Kidney epithelial cell (primary cell): Measurements from ENCODE around the gene OR51T1. TPM values are rescaled to one million over a fixed set of nuclear protein-coding genes. Genes with fewer than 3 reads are reported as not detected.

Experiments
- DNase-seq: peaks from one replicate; pipeline ENCODE4 v3.0.0-alpha.2; 2010; ENCODE audit warnings: low read depth
- H3K27me3 ChIP-seq: 2 replicates; pipeline ENCODE4 v1.6.0; 2011; ENCODE audit warnings: low read length; ENCODE audit not compliant: control insufficient read depth, insufficient read depth
- H3K36me3 ChIP-seq: 2 replicates; pipeline ENCODE4 v1.5.1; 2011; ENCODE audit warnings: low read length; ENCODE audit not compliant: control insufficient read depth, insufficient read depth
- H3K4me3 ChIP-seq: 2 replicates; pipeline ENCODE4 v1.5.1; 2011; ENCODE audit warnings: low read depth, mild to moderate bottlenecking, control low read depth, low read length
- CTCF ChIP-seq: IDR thresholded peaks from 2 replicates; pipeline ENCODE4 v1.5.1; 2011; ENCODE audit warnings: mild to moderate bottlenecking, moderate library complexity, low read length, control low read depth, inconsistent platforms; ENCODE audit not compliant: insufficient read depth, poor library complexity, severe bottlenecking
- total RNA-seq: library from RNA; depleted of rRNA; stranded (reverse); fragments of >200 nt; gene quantifications from 2 replicates; pipeline ENCODE4 v1.2.3, GENCODE V29; 2015

The OR51T1 gene
- total RNA-seq, 1 donor from 2014 or later = not detected

DNA sequence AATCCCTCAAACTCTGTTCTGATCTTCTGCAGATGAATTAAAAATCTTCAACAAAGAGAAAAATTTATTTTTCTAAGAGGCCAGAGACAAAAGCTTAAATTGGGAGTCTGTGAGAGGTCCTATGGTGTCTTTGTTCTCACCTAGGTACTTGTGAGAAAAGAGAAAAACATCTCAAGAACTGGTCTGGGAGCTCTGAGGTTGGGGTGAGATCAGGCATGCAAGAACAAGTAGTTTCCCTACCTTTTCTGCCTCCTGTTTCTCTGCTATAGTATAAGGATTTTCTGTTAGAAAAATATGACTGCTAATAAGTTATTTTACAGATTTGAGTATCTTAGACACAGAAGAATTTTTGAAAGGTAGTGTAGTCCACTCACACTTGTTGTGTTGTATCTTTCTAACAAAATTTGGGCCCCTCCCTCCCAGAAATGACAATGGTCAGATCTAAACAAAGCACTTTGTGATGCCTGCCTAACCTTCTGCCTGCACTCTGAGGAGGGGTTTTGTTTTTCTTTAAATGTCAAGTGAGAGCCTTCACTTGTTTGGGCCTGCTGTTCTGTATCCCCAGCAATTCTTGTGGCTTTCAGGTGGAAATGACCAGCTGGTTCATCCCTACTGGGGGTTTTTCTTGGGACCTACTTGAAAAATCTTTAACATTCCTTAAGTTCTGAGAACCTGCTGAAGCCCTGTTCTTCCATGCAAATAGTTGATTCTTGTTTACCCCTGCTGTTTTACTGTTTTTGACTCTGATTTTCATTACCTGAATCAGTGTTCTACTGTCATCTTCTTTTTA, 19.1 kb upstream of the OR51T1 start:
- Histone ChIP-seq H3K36me3 (no peaks in the 10 kb centered on the region), H3K4me3 (no peak overlapping the region), H3K27me3 (no peaks in the 10 kb centered on the region)
- TF ChIP-seq CTCF = no peak
- DNase-seq = no peak

- Histone ChIP-seq H3K4me3 (no peak overlapping the region), H3K36me3 (no peaks in the 10 kb centered on the region), H3K27me3 (no peaks in the 10 kb centered on the region)
- no peak for TF ChIP-seq CTCF
- no peak for DNase-seq
These were observed 17.8 kb upstream of the OR51T1 start for GRCh38 chr11:4863876-4864275.

DNA sequence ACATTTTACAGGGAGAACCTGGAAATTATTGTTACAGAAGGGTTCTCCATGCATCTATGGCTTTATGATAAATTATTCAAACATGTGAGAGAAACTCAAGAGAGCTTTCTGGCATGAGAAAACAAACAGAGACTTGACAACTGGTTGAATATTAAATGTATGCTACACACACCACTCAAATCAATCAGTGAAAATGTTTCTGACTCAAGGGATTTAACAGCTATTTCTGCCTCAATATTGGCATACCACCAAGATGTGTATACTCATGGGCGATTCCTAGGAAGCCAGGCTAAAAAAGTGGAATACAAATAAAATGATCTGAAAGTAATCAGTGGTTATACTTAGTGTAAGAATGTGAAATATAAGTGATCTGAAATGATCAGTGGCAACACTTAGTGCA, 15.8 kb upstream of the OR51T1 start:
- TF ChIP-seq CTCF = no peak
- Histone ChIP-seq H3K4me3 (no peak overlapping the region), H3K27me3 (no peaks in the 10 kb centered on the region), H3K36me3 (no peaks in the 10 kb centered on the region)
- DNase-seq = no peak

DNA sequence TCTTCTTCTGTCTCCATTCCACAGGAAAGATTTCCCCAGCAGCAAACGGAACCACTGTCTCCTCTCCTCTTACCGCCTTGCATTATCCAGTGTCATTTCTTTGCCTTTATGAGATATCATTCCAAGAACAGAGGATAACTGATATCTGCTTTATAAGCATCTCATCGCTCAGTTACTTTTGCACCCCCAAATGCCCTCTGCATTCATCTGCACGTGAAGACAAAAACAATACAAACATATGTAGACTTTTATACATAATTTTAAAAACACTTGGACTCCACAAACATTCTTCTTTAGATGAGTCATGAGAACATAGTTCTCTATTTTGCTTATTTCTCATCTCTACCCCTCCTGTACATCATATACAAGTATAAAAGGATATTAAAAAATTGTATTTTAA, 512 bp upstream of the OR51T1 start:
- no peak overlapping the region for H3K4me3 ChIP-seq
- H3K36me3 ChIP-seq = no peaks in the 10 kb centered on the region
- TF ChIP-seq CTCF = no peak
- no peaks in the 10 kb centered on the region for H3K27me3 ChIP-seq
- no peak for DNase-seq

DNA sequence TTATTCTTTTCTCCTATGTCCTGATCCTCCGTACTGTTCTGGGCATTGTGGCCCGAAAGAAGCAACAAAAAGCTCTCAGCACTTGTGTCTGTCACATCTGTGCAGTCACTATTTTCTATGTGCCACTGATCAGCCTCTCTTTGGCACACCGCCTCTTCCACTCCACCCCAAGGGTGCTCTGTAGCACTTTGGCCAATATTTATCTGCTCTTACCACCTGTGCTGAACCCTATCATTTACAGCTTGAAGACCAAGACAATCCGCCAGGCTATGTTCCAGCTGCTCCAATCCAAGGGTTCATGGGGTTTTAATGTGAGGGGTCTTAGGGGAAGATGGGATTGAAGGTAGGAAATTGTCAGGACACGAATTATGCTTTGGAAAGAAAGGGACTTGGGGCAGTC, 843 bp downstream of the OR51T1 start:
- DNase-seq = no peak
- Histone ChIP-seq H3K4me3 (no peak overlapping the region), H3K36me3 (no peaks in the 10 kb centered on the region), H3K27me3 (no peaks in the 10 kb centered on the region)
- no peak for TF ChIP-seq CTCF

DNA sequence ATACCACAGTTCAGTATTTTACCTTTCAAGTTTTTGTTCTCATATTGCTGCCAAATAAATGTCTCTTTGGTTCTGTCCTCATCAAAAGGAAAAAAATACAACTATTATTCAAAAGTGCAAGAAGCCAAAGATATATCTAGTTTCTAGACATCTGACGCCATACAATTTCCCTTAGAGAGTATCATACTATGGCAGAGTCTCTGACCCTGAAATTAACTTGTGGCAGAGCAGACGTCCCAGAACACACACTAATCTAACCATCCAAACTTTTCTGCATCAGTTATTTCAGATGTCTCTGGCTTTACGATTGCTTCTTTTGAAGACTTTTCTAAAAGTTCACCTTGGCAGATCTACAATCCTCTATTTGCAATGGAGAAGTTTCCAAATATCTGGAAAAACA, 2.7 kb downstream of the OR51T1 start:
- no peaks in the 10 kb centered on the region for H3K36me3 ChIP-seq
- H3K27me3 ChIP-seq = no peaks in the 10 kb centered on the region
- TF ChIP-seq CTCF = no peak
- no peak overlapping the region for H3K4me3 ChIP-seq
- DNase-seq = no peak
